GM12878 (cell line): Measurements from ENCODE around the gene ADAMTS18. TPM values are rescaled to one million over a fixed set of nuclear protein-coding genes. Genes with fewer than 3 reads are reported as not detected.

ENCODE experiments used
- ATAC-seq: fragments of 200-7000 bp; cut with Tn5 transposase; 3 replicates; pipeline ENCODE4 v1.9.1; 2020; ENCODE audit warnings: mild to moderate bottlenecking, moderate library complexity
- BruUV-seq: library from RNA; stranded (reverse); fragments of 400-500 nt; replicated peaks from 2 replicates; lab custom pipeline; 2021; lab: Mats Ljungman, UMichigan
- CTCF ChIA-PET: fragments of 300-600 bp; sonication (Branson Sonifier 250); formaldehyde crosslinking; extraction: SDS; loops from one replicate; lab custom pipeline; 2021; ENCODE audit warnings: inconsistent platforms; lab: Yijun Ruan, JAX
- POLR2A ChIA-PET: fragments of 350-600 bp; formaldehyde crosslinking; extraction: SDS; loops from one replicate; lab custom pipeline; 2021; ENCODE audit warnings: inconsistent platforms; lab: Charles Lee
- RAD21 ChIA-PET: fragments of 300-600 bp; sonication (Branson Sonifier 250); formaldehyde crosslinking; loops from one replicate; lab custom pipeline; 2023; ENCODE audit warnings: antibody characterized with exemption; ENCODE audit not compliant: unreplicated experiment; lab: Charles Lee
- SMC1A ChIA-PET: fragments of 300-600 bp; sonication (Branson Sonifier 250); formaldehyde crosslinking; loops from one replicate; lab custom pipeline; 2023; ENCODE audit not compliant: unreplicated experiment, uncharacterized antibody; lab: Charles Lee
- DNase-seq: peaks from one replicate; pipeline ENCODE4 v3.0.0-alpha.2; 2011; ENCODE audit warnings: low read depth, low spot score
- FAIRE-seq: peaks from 3 replicates; lab custom pipeline; 2011; peaks lifted over from hg19 to GRCh38; lab: Jason Lieb, UNC
- H2AFZ ChIP-seq: 2 replicates; pipeline ENCODE4 v1.6.0; 2011; ENCODE audit warnings: low read depth, low read length, control low read depth; ENCODE audit not compliant: control insufficient read depth
- H3K27ac ChIP-seq: 2 replicates; pipeline ENCODE4 v1.5.1; 2011; ENCODE audit warnings: control low read depth; ENCODE audit not compliant: control insufficient read depth, insufficient read depth
- H3K27me3 ChIP-seq, 2 experiments: replicated peaks in 1 of 2; 2 replicates each; pipeline versions ENCODE4 v1.6.0 to v1.6.1; 2011; ENCODE audit warnings: low read length in 1 of 2; ENCODE audit not compliant: control insufficient read depth in 2 of 2, insufficient read depth in 2 of 2
- H3K36me3 ChIP-seq, 2 experiments: 2 replicates each; pipeline ENCODE4 v1.5.1; 2011; ENCODE audit warnings: low read length in 1 of 2; ENCODE audit not compliant: control insufficient read depth in 2 of 2, insufficient read depth in 2 of 2
- H3K4me1 ChIP-seq: 2 replicates; pipeline ENCODE4 v1.6.1; 2011; ENCODE audit warnings: mild to moderate bottlenecking, low read length, moderate library complexity, mixed read lengths; ENCODE audit not compliant: control insufficient read depth, insufficient read depth
- H3K4me2 ChIP-seq: 2 replicates; pipeline ENCODE4 v1.6.0; 2011; ENCODE audit warnings: control low read depth; ENCODE audit not compliant: control insufficient read depth, insufficient read depth
- H3K4me3 ChIP-seq: fragments of 200-600 bp; sonication (generic); 2 replicates; pipeline ENCODE4 v1.5.1; 2016
- H3K79me2 ChIP-seq: 2 replicates; pipeline ENCODE4 v1.6.0; 2011; ENCODE audit warnings: low read length; ENCODE audit not compliant: control insufficient read depth, insufficient read depth
- H3K9ac ChIP-seq: 2 replicates; pipeline ENCODE4 v1.8.0; 2011; ENCODE audit warnings: low read length, control low read depth, mixed read lengths; ENCODE audit not compliant: control insufficient read depth, insufficient read depth
- H3K9me3 ChIP-seq: replicated peaks from 3 replicates; pipeline ENCODE4 v1.5.1; 2011; ENCODE audit warnings: mild to moderate bottlenecking, low read length; ENCODE audit not compliant: control insufficient read depth, insufficient read depth
- H4K20me1 ChIP-seq: 2 replicates; pipeline ENCODE4 v1.6.0; 2011; ENCODE audit not compliant: control insufficient read depth, insufficient read depth
- BMI1 ChIP-seq: fragments of 450-650 bp; IDR thresholded peaks from 2 replicates; pipeline ENCODE4 v1.6.1; 2016; ENCODE audit warnings: mild to moderate bottlenecking, moderate library complexity, borderline replicate concordance
- CBFB ChIP-seq: IDR thresholded peaks from 2 replicates; pipeline ENCODE4 v1.6.1; 2016; ENCODE audit warnings: antibody characterized with exemption, low read depth
- CUX1 ChIP-seq: IDR thresholded peaks from 2 replicates; pipeline ENCODE4 v1.6.1; 2012; ENCODE audit warnings: improper control_type of control experiment, low read depth, low read length; ENCODE audit not compliant: insufficient replicate concordance
- ESRRA ChIP-seq: IDR thresholded peaks from 2 replicates; pipeline ENCODE4 v1.6.1; 2012; ENCODE audit warnings: mild to moderate bottlenecking, low read length, improper control_type of control experiment
- FOS ChIP-seq: IDR thresholded peaks from 3 replicates; pipeline ENCODE4 v1.6.1; 2011; ENCODE audit warnings: borderline replicate concordance; ENCODE audit not compliant: insufficient read length; ENCODE audit errors: extremely low read depth
- HDAC6 ChIP-seq: fragments of 200-600 bp; sonication (generic); IDR thresholded peaks from one replicate; pipeline ENCODE4 v1.8.0; 2017; ENCODE audit warnings: antibody characterized with exemption; ENCODE audit not compliant: unreplicated experiment
- PBX3 ChIP-seq: IDR thresholded peaks from 2 replicates; pipeline ENCODE4 v1.6.1; 2011; ENCODE audit warnings: mild to moderate bottlenecking, low read depth, low read length, moderate library complexity; ENCODE audit not compliant: insufficient replicate concordance
- RAD51 ChIP-seq: fragments of 450-650 bp; IDR thresholded peaks from 2 replicates; pipeline ENCODE4 v1.6.1; 2016; ENCODE audit warnings: moderate library complexity, mild to moderate bottlenecking, inconsistent platforms
- RFX5 ChIP-seq: IDR thresholded peaks from 2 replicates; pipeline ENCODE4 v1.6.1; 2011; ENCODE audit warnings: low read depth, low read length, improper control_type of control experiment
- SMAD5 ChIP-seq: IDR thresholded peaks from 2 replicates; pipeline ENCODE4 v1.6.1; 2016; ENCODE audit warnings: antibody characterized with exemption, low read depth
- ZNF622 ChIP-seq: fragments of 450-650 bp; IDR thresholded peaks from 2 replicates; pipeline ENCODE4 v1.6.1; 2017; ENCODE audit warnings: mild to moderate bottlenecking, inconsistent platforms
- WGBS: methylation state at CpG from one replicate; pipeline ENCODE4 v1.1.6; 2016; ENCODE audit warnings: low lambda C conversion rate; ENCODE audit not compliant: insufficient replicate concordance, insufficient coverage; ENCODE audit errors: missing lambda C conversion rate; 5-methylcytosine and 5-hydroxymethylcytosine counted together
- in situ Hi-C: fragments of 300-500 bp; cut with MboI; formaldehyde crosslinking; loops from 9 replicates; pipeline ENCODE4 v1.14.3; 2018; ENCODE audit warnings: mixed read lengths
- intact Hi-C: fragments of 100-400 bp; cut with micrococcal nuclease; formaldehyde crosslinking; loops from one replicate; pipeline ENCODE4 v1.14.2; 2022; ENCODE audit not compliant: unreplicated experiment
- polyA plus RNA-seq, 11 experiments: library from polyadenylated mRNA; depleted of rRNA in 4 of 11; unstranded in 6 of 11; stranded (reverse) in 5 of 11; fragments of >200 nt; fragmentation: Nextera tagmentation in 4 of 11; fragmentation: Illumina TruSeq in 1 of 11; extraction: Ambion mirVana in 4 of 11; extraction: Trizol in 1 of 11; gene quantifications; 1 replicate in 1 of 11; 2 replicates in 10 of 11; pipeline versions ENCODE4 v1.2.1 to v1.2.3, GENCODE V29; 2011 to 2016; ENCODE audit warnings: inconsistent platforms in 2 of 11, missing spikeins in 2 of 11, low read depth in 1 of 11
- total RNA-seq, 4 experiments: library from RNA; depleted of rRNA in 3 of 4; stranded (reverse); fragments of >200 nt in 3 of 4; fragmentation: Illumina TruSeq in 1 of 4; extraction: Trizol in 1 of 4; gene quantifications; 2 replicates each; pipeline versions ENCODE4 v1.2.1 to v1.2.3, GENCODE V29; 2013 to 2021

ADAMTS18 gene
- total and polyA plus RNA-seq, 10 of the 15 experiments (the other 5 are each of a cell fraction or from before 2014, with no cell fraction given): not detected

- Histone ChIP-seq H3K9ac (no peak overlapping the region), H3K4me3 (no peak overlapping the region), H2AFZ (no peak overlapping the region), H3K9me3 (no peaks in the 10 kb centered on the region), H3K27ac (no peak overlapping the region), H3K4me1 (no peaks in the 10 kb centered on the region), H3K4me2 (no peak overlapping the region), H3K79me2 (no peaks in the 10 kb centered on the region), H4K20me1 (no peaks in the 10 kb centered on the region), H3K36me3 (no peaks in the 10 kb centered on the region), H3K27me3 (no peaks in the 10 kb centered on the region; a peak in 2 of 4 replicates)
- intact Hi-C loops: no loop called here
- no peak for TF ChIP-seq CBFB
- TF ChIP-seq RAD51: no peak
- no TSS peak for BruUV-seq
- RAD21 ChIA-PET: no interaction called here
- CTCF ChIA-PET: interaction anchor here (1.3 kb wide), 1 partner anchor 139 kb away, joined by 3 read pairs; no protein-coding TSS in a partner anchor
- FAIRE-seq (no peak), ATAC-seq (no peak), DNase-seq (no peak)
- in situ Hi-C loops: no loop called here
- POLR2A ChIA-PET: no interaction called here
- WGBS: 6% methylated on average over 3 of the region's 3 CpGs
- SMC1A ChIA-PET: no interaction called here
These were observed 61.1 kb downstream of the ADAMTS18 start for GRCh38 chr16:77373726-77374125.

DNA sequence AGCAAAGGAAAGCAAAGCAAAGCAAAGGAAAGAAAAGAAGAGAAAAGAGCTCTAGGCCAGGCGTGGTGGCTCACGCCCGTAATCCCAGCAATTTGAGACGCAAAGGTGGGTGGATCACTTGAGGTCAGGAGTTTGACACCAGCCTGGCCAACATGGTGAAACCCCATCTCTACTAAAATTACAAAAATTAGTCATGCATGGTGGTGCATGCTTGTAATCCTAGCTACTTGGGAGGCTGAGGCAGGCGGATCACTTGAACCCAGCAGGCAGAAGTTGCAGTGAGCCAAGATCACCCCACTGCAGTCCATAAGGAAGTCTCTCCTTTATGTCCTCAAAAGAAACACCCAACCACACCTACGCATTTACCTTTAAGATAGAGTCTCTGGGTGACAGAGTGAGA, 70.1 kb downstream of the ADAMTS18 start:
- H3K4me1 ChIP-seq: no peaks in the 10 kb centered on the region
- no peak overlapping the region for H3K4me3 ChIP-seq
- H3K9ac ChIP-seq: no peak overlapping the region
- no TSS peak for BruUV-seq
- in situ Hi-C loops (no loop called here), intact Hi-C loops (no loop called here)
- H3K27me3 ChIP-seq: no peaks in the 10 kb centered on the region; a peak in 1 of 4 replicates
- no peaks in the 10 kb centered on the region for H3K9me3 ChIP-seq
- no peak for DNase-seq
- ChIA-PET SMC1A (no interaction called here), CTCF (no interaction called here), POLR2A (no interaction called here), RAD21 (no interaction called here)
- WGBS: 35% methylated on average over 6 of the region's 6 CpGs
- no peak overlapping the region for H3K27ac ChIP-seq
- H2AFZ ChIP-seq: no peak overlapping the region
- ATAC-seq: no peak
- no peak overlapping the region for H3K4me2 ChIP-seq
- no peak for FAIRE-seq
- H3K79me2 ChIP-seq: no peaks in the 10 kb centered on the region
- H4K20me1 ChIP-seq: no peaks in the 10 kb centered on the region
- TF ChIP-seq HDAC6: no peak
- TF ChIP-seq PBX3: no peak
- no peak for TF ChIP-seq CUX1
- no peak for TF ChIP-seq BMI1
- no peak for TF ChIP-seq ZNF622
- no peak for TF ChIP-seq FOS
- no peak for TF ChIP-seq SMAD5
- no peak for TF ChIP-seq ESRRA
- TF ChIP-seq RFX5: no peak
- no peaks in the 10 kb centered on the region for H3K36me3 ChIP-seq
